Activated naive CD4-positive, alpha-beta T cell treated with anti-CD3 and anti-CD28 coated beads, Interleukin-2, amount 10 ng/mL, durations not matched to agents 7 days and 5 days (primary cell): ENCODE measurements around the gene VEGFA.

Experiments
- CTCF ChIA-PET: fragments of 350-600 bp; sonication (Branson Sonifier 250); formaldehyde crosslinking; loops from one replicate; lab custom pipeline; 2021; ENCODE audit warnings: antibody characterized with exemption; lab: Charles Lee
- DNase-seq: peaks from one replicate; pipeline ENCODE4 v3.0.0-alpha.2; 2020
- H3K27ac Mint-ChIP-seq: one replicate; pipeline ENCODE4 v1.8.0; 2021; ENCODE audit warnings: mild to moderate bottlenecking, moderate library complexity, mixed read lengths
- H3K27me3 Mint-ChIP-seq: one replicate; pipeline ENCODE4 v1.8.0; 2021; ENCODE audit warnings: mild to moderate bottlenecking, mixed read lengths
- H3K36me3 Mint-ChIP-seq: one replicate; pipeline ENCODE4 v1.8.0; 2021; ENCODE audit warnings: mixed read lengths
- H3K4me1 Mint-ChIP-seq: one replicate; pipeline ENCODE4 v1.8.0; 2021; ENCODE audit warnings: mixed read lengths
- H3K4me3 Mint-ChIP-seq: one replicate; pipeline ENCODE4 v1.8.0; 2021; ENCODE audit warnings: mild to moderate bottlenecking, moderate library complexity, mixed read lengths
- H3K9me3 Mint-ChIP-seq: one replicate; pipeline ENCODE4 v1.8.0; 2021; ENCODE audit warnings: mixed read lengths

VEGFA gene

DNA sequence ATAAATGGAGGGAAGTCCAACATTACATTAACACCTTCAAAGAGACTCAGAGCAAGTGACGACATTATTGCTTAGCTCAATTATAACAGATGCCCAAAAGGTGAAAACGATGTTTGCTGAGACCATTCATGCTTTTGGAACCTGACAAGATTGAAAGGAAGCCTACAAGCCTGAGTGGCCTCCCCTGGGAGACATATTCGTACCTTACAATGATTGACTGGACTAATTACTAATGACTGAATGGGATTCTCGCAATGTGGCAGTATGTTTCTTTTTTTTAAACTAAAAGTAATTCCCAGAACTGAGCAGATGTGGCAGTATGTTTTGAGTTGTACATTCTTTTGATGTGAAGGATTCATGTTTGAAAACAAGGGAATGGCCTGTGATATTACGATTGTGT is 49.9 kb downstream of the VEGFA start:
- DNase-seq = no peak
- H3K27ac Mint-ChIP-seq = no peak overlapping the region
- H3K36me3 Mint-ChIP-seq = no peaks in the 10 kb centered on the region
- CTCF ChIA-PET = interaction anchor here (0.6 kb wide), 1 partner anchor 67 kb away, joined by 3 read pairs; no protein-coding TSS in a partner anchor
- H3K4me1 Mint-ChIP-seq = peaks cover 4% of the 10 kb centered on the region
- no peak overlapping the region for H3K4me3 Mint-ChIP-seq
- no peaks in the 10 kb centered on the region for H3K9me3 Mint-ChIP-seq
- H3K27me3 Mint-ChIP-seq = peaks cover 30% of the 10 kb centered on the region

DNA sequence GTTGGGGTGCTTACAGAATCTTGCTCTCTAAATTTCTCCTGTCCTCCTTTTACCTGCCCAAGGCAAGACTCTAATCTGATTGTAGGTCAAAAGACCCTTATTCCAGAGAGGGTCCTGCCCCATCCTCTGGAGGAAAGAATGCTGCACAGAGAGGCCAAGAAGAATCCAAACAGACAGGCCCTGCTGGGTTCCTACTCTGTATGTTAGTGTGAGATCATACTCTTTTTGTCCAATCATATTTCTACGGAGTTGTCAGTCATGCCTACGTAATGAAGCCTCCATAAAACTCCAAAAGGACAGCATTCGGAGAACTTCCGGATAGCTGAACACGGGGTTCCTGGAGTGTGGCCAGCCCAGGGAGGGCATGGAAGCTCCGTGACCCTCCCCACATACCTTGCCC is 50.5 kb downstream of the VEGFA start:
- no peak overlapping the region for H3K27ac Mint-ChIP-seq
- H3K4me3 Mint-ChIP-seq = no peak overlapping the region
- H3K36me3 Mint-ChIP-seq = no peaks in the 10 kb centered on the region
- CTCF ChIA-PET = no interaction called here
- H3K27me3 Mint-ChIP-seq = peaks cover 30% of the 10 kb centered on the region
- peaks cover 4% of the 10 kb centered on the region for H3K4me1 Mint-ChIP-seq
- DNase-seq = no peak
- H3K9me3 Mint-ChIP-seq = no peaks in the 10 kb centered on the region

DNA sequence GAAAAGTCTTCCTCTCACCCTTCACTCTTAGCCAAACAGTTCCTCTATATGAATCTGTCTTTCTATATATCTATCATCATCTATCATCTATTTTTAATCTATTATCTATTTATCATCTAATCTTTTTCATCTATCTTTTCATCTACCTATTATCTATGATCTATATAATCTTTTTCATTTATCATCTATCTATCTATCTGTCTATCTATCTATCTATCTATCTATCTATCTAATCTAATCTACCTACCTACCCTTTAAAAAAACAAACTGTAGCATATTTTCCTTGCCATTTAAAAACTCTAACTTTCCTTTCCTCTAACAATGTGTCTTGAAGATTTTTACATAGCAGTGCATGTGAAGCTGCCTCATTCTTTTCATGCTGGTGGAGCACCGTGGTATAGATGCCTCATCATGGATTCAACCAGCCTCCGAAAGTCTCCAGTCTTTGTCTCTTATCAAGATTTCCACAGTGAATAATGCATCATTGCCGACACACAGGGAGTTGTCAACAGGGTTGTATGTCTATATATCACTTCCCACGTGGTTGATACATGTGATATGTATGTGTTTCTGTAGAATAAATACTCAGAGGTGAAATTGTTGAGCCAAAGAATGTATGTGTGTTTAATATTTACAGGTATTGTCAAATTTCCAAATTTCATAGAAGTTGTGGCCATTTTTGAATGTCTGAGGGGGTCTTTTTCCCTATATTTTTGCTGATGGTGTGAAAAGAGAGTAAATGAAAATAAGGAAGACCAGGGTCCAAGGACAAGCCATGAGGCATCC is 51.3 kb downstream of the VEGFA start:
- H3K27ac Mint-ChIP-seq = no peak overlapping the region
- DNase-seq = no peak
- CTCF ChIA-PET = no interaction called here
- H3K4me1 Mint-ChIP-seq = peaks cover 4% of the 10 kb centered on the region
- peaks cover 37% of the 10 kb centered on the region for H3K27me3 Mint-ChIP-seq
- no peaks in the 10 kb centered on the region for H3K36me3 Mint-ChIP-seq
- H3K4me3 Mint-ChIP-seq = no peak overlapping the region
- H3K9me3 Mint-ChIP-seq = no peaks in the 10 kb centered on the region

DNA sequence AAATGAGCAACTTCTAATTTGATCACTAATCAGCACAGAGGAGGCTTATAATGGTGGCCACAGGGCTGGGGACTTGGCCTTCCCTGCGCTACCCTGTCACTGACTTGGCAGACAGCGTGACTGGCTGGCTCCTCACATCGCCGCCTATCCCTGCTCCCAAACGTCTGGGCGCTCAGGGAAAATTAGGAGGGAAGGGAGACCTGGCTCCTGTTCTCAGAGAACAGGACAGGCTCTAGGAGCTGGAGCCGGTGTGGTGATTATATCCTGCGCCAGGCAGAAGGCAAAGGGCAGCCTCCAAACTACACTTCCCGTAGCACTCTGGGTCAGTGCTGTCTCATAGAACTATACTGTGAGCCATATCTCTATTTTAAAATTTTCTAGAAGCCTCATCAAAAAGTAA is 53.4 kb downstream of the VEGFA start:
- H3K4me3 Mint-ChIP-seq = no peak overlapping the region
- no peaks in the 10 kb centered on the region for H3K9me3 Mint-ChIP-seq
- peaks cover 32% of the 10 kb centered on the region for H3K27me3 Mint-ChIP-seq
- no peak for DNase-seq
- H3K4me1 Mint-ChIP-seq = peaks cover 4% of the 10 kb centered on the region
- H3K27ac Mint-ChIP-seq = no peak overlapping the region
- H3K36me3 Mint-ChIP-seq = no peaks in the 10 kb centered on the region
- CTCF ChIA-PET = no interaction called here

DNA sequence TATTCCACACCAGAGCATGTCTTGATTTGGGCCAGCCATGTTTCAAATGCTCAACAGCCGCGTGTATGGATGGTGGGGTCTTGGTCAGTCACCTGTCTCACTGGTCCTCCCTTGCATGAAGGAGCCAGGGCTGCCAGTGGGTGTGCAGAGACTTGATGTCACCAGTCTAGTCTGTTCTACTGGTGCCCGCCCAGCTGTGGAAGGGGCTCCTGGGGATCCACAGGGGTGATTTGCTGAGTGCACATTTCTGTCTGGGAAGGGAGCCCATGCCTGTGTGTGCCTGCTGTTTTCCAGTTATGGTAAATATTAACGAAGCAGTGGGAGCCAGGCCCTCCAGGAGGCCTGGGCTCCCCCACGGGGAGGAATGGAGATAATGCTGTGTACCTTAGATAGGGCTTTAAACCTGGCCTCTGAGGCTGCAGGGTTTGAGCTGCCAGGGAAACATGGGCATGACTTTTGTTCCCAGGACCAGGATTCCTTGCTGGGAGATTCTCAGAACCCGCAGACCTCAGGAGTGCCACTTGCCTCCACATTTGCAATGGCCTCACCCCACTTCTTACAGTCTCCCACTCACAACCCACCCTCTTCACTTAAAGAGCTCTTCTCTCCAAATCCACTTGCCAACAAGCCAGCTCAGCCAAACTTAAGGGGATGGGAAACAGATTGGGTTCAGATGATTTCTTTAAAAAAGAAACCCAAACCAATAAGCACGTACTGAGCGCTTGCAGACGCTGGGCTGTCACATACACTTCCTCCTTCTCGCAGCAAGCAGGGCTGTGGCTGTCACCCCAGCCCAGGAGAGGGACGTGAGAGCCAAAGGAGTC is 54.1 kb downstream of the VEGFA start:
- DNase-seq = no peak
- Mint-ChIP-seq H3K27ac (no peak overlapping the region), H3K4me3 (no peak overlapping the region)

DNA sequence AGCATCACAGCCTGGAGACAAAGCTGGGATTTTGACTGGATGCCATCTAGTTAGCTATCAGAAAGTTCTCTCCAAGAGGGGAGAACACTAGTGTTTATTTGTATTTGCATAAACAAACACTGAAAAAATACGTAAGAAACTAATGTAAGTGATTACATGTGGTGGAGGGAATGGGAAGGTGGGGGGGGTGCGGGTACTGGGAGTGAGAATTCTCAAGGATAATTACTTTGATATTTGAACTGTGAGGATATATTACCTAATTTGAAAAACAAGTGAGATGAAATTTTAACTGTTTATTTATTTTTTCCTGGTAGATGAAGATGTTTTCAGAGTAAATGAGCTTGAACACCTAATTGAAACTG is 54.7 kb downstream of the VEGFA start:
- CTCF ChIA-PET = no interaction called here
- Mint-ChIP-seq H3K27me3 (peaks cover 28% of the 10 kb centered on the region), H3K4me3 (no peak overlapping the region), H3K27ac (no peak overlapping the region), H3K4me1 (peaks cover 4% of the 10 kb centered on the region), H3K36me3 (no peaks in the 10 kb centered on the region), H3K9me3 (no peaks in the 10 kb centered on the region)
- no peak for DNase-seq

More for the DNA sequence above, 54.1 kb downstream of the VEGFA start:
- H3K27me3 Mint-ChIP-seq = peaks cover 30% of the 10 kb centered on the region
- CTCF ChIA-PET = no interaction called here
- H3K36me3 Mint-ChIP-seq = no peaks in the 10 kb centered on the region
- no peaks in the 10 kb centered on the region for H3K9me3 Mint-ChIP-seq
- H3K4me1 Mint-ChIP-seq = peaks cover 4% of the 10 kb centered on the region

DNA sequence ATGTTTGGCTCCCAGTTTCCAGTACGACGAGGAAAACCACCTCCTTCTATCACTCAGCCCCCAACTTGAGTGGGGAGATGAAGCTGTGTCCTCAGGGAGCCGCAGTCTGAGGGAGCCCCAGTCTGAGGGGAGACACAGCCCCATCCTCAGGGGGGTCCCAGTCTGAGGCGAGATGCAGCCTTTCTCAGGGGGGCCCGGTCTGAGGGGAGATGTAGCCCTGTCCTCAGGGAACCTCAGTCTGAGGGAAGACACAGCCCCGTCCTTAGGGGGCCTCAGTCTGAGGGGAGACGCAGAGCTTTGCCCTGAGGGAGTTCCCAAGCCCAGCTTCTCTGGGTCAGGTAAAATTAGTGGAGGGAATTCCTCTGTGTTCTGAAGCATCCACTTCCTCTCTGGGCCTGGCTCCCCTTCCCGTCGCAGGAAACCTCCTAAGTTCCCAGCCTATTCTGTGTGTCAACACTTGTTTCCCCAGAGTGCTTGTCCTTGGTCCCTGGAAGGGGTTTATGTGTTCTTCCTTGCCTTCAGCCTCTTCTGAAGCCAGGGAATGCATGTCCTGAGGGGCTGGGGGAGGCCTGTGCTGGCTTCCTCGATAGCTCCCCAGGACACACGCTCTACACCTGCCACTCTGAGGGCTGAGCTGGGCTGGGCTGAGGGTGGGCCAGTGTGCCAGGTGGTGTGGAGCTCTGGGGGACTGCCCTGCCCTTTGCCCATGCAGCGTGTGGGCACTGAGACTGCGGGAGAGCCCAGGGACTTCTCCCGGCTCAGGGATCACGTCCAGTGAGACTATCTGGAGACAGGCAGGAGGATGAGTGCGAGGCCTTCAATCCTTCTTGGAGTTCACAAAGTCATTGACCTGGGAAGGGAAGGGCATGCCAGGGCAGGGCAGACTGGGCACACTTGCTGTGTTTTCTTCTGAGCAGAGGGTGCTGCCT is 55.4 kb downstream of the VEGFA start:
- Mint-ChIP-seq H3K27me3 (peaks cover 29% of the 10 kb centered on the region), H3K27ac (no peak overlapping the region), H3K4me3 (no peak overlapping the region), H3K4me1 (peaks cover 4% of the 10 kb centered on the region), H3K36me3 (no peaks in the 10 kb centered on the region), H3K9me3 (no peaks in the 10 kb centered on the region)
- CTCF ChIA-PET = no interaction called here
- no peak for DNase-seq

DNA sequence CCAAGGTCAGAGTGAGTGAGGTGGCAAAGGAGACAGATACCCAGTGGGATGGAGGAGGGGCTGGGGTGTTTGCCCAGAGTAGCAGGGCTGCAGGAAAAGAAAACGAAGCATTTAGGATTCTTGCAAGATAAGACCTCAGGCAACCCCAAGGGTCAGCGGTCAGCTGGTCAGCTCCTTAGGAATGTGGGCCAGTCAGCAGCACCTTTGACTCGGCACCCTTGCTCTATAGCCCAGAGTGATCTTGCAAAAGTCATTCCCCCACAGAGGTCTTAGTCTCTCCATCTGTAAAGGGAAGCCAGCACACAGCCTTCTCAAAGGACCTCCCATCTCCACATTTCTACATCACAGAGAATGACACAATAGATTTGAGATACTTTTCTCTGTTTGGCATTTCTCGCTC is 56.7 kb downstream of the VEGFA start:
- no peaks in the 10 kb centered on the region for H3K36me3 Mint-ChIP-seq
- CTCF ChIA-PET = no interaction called here
- H3K4me3 Mint-ChIP-seq = no peak overlapping the region
- no peak for DNase-seq
- peaks cover 4% of the 10 kb centered on the region for H3K4me1 Mint-ChIP-seq
- H3K27me3 Mint-ChIP-seq = peaks cover 42% of the 10 kb centered on the region
- H3K9me3 Mint-ChIP-seq = no peaks in the 10 kb centered on the region
- no peak overlapping the region for H3K27ac Mint-ChIP-seq

DNA sequence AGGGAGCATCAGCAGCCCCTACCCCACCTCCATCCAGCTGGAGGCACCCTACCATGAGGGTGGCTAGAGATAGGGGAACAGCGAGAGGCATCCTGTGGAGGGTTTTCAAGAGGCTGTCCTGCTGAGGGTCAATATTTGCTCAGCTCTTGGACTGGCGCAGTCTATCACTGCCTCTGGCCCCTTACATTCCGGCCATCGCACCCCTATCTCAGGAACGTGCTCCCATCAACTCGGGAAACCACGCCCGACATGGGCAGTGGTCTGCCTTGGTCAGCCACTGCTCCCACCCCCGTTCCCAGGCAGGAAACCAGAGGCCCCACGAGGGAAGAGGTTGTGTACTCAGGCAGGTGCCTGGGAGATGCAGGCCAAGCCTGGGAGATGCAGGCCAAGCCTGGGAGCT is 57.9 kb downstream of the VEGFA start:
- DNase-seq = no peak
- CTCF ChIA-PET = no interaction called here
- H3K9me3 Mint-ChIP-seq = no peaks in the 10 kb centered on the region
- H3K27ac Mint-ChIP-seq = no peak overlapping the region
- peaks cover 40% of the 10 kb centered on the region for H3K27me3 Mint-ChIP-seq
- H3K36me3 Mint-ChIP-seq = no peaks in the 10 kb centered on the region
- H3K4me1 Mint-ChIP-seq = peaks cover 4% of the 10 kb centered on the region
- no peak overlapping the region for H3K4me3 Mint-ChIP-seq

DNA sequence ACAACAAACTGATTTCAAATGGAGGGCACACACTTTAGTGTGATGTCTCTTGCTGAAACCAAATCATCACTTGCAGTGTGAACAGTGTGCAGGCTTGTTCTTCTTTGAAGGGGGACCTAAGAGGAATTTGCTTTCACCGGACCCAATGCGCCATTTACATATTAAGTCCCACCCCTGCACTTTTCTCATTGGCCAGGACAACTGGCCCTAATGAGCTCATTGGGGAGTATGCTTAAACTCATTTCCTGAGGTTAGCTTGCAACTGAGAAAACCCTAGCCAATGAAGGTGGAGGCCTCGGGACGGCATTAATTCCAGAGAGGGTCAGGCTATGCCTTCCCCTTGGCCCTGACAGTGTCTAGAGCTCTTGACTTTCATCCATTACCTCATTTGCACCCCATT is 58.7 kb downstream of the VEGFA start:
- Mint-ChIP-seq H3K4me3 (no peak overlapping the region), H3K4me1 (peaks cover 4% of the 10 kb centered on the region), H3K27ac (no peak overlapping the region), H3K27me3 (peaks cover 45% of the 10 kb centered on the region), H3K9me3 (no peaks in the 10 kb centered on the region), H3K36me3 (no peaks in the 10 kb centered on the region)
- no peak for DNase-seq
- CTCF ChIA-PET = no interaction called here

DNA sequence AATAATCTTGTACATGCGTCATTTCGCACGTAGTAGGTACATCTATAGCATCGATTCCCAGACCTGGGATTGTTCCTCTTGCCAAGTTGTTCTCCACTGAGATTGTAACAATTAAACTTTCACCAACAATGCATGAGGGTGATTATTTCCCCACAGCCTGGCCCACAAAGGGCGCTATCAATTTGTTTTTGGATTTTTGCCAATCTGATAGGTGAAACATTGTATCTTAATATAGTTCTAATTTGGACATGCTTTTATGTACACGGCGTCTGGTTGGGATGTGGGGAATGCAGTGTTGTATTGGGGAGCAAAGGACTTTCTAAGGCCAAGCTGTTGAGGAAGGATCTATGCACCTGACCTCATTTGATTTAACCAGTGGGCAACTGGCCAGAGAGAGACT is 59.5 kb downstream of the VEGFA start:
- no peaks in the 10 kb centered on the region for H3K9me3 Mint-ChIP-seq
- peaks cover 38% of the 10 kb centered on the region for H3K27me3 Mint-ChIP-seq
- H3K27ac Mint-ChIP-seq = no peak overlapping the region
- no peak overlapping the region for H3K4me3 Mint-ChIP-seq
- CTCF ChIA-PET = no interaction called here
- peaks cover 1% of the 10 kb centered on the region for H3K4me1 Mint-ChIP-seq
- H3K36me3 Mint-ChIP-seq = no peaks in the 10 kb centered on the region
- DNase-seq = no peak

DNA sequence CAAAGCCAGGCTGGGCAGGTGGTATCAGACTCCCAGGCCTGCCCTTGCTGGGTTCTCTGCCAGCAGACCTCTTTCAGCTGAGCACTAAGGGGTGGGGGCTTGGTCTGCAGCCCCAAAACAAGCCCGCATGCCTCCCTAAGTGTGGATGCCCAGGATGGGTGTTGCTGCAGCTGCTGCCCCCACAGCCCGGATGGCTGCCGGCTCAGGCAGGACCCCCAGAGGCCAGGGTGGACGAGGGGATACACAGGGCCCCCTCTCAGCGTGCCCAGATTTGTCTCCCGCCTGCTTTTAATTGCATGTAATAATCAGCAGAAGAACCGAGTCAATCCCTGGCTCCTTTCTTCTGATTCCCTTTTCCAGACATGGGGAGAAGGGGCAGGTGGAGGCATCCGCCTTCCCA is 60.8 kb downstream of the VEGFA start:
- CTCF ChIA-PET = interaction anchor here (0.6 kb wide), 1 partner anchor 12 kb away, joined by 3 read pairs; no protein-coding TSS in a partner anchor
- Mint-ChIP-seq H3K27ac (no peak overlapping the region), H3K9me3 (no peaks in the 10 kb centered on the region), H3K4me1 (no peaks in the 10 kb centered on the region), H3K4me3 (no peak overlapping the region), H3K36me3 (no peaks in the 10 kb centered on the region), H3K27me3 (peaks cover 32% of the 10 kb centered on the region)
- no peak for DNase-seq

DNA sequence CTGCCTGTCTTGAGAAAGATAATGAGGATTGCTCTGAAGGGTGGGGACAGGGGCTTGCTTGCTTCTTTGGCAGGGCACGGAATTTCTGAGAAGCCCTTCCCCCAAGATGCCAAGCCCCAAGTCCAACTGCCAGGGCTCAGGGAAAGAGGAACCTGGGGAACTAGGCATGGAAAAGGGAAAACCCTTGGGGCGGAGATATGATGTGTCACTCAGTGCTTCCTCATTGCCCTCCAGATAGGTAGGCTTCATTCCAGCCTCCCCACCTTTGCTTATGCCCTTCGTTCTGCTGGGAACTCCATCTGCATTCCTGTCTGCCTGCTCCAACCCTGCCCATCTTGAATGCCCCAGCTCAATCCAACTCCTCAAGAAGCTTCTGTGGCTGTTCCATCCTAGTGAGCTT is 61.2 kb downstream of the VEGFA start:
- H3K36me3 Mint-ChIP-seq = no peaks in the 10 kb centered on the region
- CTCF ChIA-PET = interaction anchor here (0.6 kb wide), 1 partner anchor 12 kb away, joined by 3 read pairs; no protein-coding TSS in a partner anchor
- no peak for DNase-seq
- no peaks in the 10 kb centered on the region for H3K9me3 Mint-ChIP-seq
- no peak overlapping the region for H3K4me3 Mint-ChIP-seq
- H3K27ac Mint-ChIP-seq = no peak overlapping the region
- peaks cover 34% of the 10 kb centered on the region for H3K27me3 Mint-ChIP-seq
- H3K4me1 Mint-ChIP-seq = no peaks in the 10 kb centered on the region
